Measurements from ENCODE around the gene SLC9A7.

The SLC9A7 gene

DNA sequence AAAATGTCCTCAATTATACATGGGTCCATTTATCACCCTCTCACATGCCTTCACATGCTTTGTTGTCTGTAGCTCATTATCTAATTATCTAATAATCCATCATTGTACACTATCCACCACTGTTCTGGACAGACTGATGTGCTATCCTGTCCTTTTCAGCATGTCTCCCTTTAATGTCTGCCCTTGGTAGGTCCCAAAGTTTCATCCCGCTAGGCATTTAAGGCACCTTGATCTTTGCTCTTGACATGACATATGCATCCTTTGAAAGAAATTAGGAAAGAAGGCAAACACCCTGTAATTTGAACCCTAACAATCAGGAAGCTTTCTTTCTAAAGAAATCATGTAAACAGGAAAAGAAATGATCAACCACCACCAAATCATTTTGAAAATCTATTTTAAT is 179.7 kb downstream of the SLC9A7 start:
- Histone ChIP-seq H3K4me1 (ENCODE audit: low read length) (no peaks in the 10 kb centered on the region), H3K9me2 (replicated peaks; ENCODE audit: insufficient read depth, low read length) (no peaks in the 10 kb centered on the region), H3K4me2 (ENCODE audit: low read depth, low read length) (no peak overlapping the region), H2AFZ (ENCODE audit: low read length) (no peak overlapping the region), H3K36me3 (replicated peaks; ENCODE audit: insufficient read depth, low read length) (no peaks in the 10 kb centered on the region), H3K27me3 (replicated peaks; ENCODE audit: insufficient read depth, low read length) (no peaks in the 10 kb centered on the region), H3F3A (ENCODE audit: insufficient read depth, low read length) (no peaks in the 10 kb centered on the region), H3K9me3 (replicated peaks; ENCODE audit: insufficient read depth, low read length) (no peaks in the 10 kb centered on the region), H4K20me1 (ENCODE audit: insufficient read depth, low read length) (no peaks in the 10 kb centered on the region), H3K27ac (ENCODE audit: low read length) (no peak overlapping the region), H3K9ac (ENCODE audit: low read length) (no peak overlapping the region), H3K4me3 (ENCODE audit: low read length) (no peak overlapping the region), H3K79me2 (ENCODE audit: low read length) (peaks cover 12% of the 10 kb centered on the region)
- no peak for DNase-seq
- TF ChIP-seq, protein P1, sequence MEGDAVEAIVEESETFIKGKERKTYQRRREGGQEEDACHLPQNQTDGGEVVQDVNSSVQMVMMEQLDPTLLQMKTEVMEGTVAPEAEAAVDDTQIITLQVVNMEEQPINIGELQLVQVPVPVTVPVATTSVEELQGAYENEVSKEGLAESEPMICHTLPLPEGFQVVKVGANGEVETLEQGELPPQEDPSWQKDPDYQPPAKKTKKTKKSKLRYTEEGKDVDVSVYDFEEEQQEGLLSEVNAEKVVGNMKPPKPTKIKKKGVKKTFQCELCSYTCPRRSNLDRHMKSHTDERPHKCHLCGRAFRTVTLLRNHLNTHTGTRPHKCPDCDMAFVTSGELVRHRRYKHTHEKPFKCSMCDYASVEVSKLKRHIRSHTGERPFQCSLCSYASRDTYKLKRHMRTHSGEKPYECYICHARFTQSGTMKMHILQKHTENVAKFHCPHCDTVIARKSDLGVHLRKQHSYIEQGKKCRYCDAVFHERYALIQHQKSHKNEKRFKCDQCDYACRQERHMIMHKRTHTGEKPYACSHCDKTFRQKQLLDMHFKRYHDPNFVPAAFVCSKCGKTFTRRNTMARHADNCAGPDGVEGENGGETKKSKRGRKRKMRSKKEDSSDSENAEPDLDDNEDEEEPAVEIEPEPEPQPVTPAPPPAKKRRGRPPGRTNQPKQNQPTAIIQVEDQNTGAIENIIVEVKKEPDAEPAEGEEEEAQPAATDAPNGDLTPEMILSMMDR (IDR thresholded peaks at IDR 0.05; ENCODE audit: low read length): no peak
- no peak for TF ChIP-seq EZH2phosphoT487 (IDR thresholded peaks at IDR 0.05; ENCODE audit: low read length)
- TF ChIP-seq EZH2 (optimal IDR thresholded peaks at IDR 0.05; ENCODE audit: low read depth, low read length): no peak

DNA sequence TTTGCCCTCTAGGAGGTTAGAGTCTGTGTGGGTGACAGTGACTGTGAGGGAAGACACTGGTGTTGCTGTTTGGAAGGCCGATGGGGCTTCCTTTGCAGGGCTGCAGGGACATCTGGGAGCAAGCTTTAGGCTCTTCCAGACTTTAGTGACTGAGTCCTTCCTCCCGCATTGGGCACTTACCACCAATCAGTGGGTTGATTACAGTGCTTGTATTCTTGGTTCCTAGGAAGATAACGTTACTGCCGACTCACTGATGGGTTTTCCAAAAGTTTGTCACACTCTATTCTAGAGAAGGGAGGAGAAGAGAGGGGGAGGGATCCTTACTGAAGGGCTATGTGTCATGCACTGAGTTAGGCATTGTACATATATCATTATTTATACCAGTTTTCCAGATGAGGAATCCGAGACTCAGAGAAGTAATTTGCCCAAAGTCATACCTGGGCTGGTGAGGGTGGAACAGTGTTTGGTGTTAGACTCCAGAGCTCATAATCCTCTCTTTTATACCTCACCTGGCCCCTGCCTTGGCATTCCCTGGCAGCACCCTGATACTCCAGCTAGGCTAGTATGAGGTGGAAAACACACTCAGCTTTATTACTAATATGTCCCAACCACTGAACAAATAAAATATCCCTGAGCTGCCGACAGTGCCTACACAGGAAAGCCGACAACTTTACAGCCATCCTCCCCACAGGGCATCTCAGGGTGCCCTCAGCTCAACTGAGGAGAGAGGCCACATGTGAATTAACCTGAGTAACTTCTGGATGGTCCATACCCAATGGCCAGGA is 181.5 kb downstream of the SLC9A7 start:
- H3F3A ChIP-seq (ENCODE audit: insufficient read depth, low read length): peaks cover 10% of the 10 kb centered on the region
- H3K9me3 ChIP-seq (replicated peaks; ENCODE audit: insufficient read depth, low read length): no peaks in the 10 kb centered on the region
- H3K4me3 ChIP-seq (ENCODE audit: low read length): no peak overlapping the region
- H3K36me3 ChIP-seq (replicated peaks; ENCODE audit: insufficient read depth, low read length): no peaks in the 10 kb centered on the region
- no peak overlapping the region for H3K27ac ChIP-seq (ENCODE audit: low read length)
- no peak for TF ChIP-seq EZH2phosphoT487 (IDR thresholded peaks at IDR 0.05; ENCODE audit: low read length)
- TF ChIP-seq EZH2 (optimal IDR thresholded peaks at IDR 0.05; ENCODE audit: low read depth, low read length): no peak
- TF ChIP-seq, protein P1 (IDR thresholded peaks at IDR 0.05; ENCODE audit: low read length): no peak
- H3K27me3 ChIP-seq (replicated peaks; ENCODE audit: insufficient read depth, low read length): no peaks in the 10 kb centered on the region
- peaks cover 12% of the 10 kb centered on the region for H3K79me2 ChIP-seq (ENCODE audit: low read length)
- no peak overlapping the region for H3K4me2 ChIP-seq (ENCODE audit: low read depth, low read length)
- H3K9ac ChIP-seq (ENCODE audit: low read length): no peak overlapping the region
- H3K4me1 ChIP-seq (ENCODE audit: low read length): peaks cover under 1% of the 10 kb centered on the region
- H4K20me1 ChIP-seq (ENCODE audit: insufficient read depth, low read length): no peaks in the 10 kb centered on the region
- H2AFZ ChIP-seq (ENCODE audit: low read length): no peak overlapping the region
- no peak for DNase-seq
- no peaks in the 10 kb centered on the region for H3K9me2 ChIP-seq (replicated peaks; ENCODE audit: insufficient read depth, low read length)

DNA sequence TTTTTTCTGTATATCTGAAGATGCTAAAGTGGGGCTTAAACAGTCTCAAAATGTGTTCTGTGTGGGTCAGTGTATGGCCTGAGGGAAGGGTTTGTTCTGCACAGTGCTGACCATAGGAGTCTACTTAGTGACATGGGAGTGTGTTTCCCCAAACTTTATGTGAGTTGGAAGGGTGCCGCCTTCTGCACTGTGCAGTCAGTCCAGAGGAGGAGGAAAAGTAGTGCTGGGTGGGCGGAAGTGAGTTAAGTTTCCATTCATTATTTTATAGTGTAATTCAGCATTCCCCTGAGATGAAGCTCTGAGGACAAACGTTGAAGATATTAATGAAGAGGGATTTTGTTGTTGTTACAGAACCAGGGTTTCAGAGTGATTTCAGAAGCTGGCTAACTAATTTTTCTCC is 182.5 kb downstream of the SLC9A7 start:
- Histone ChIP-seq H3K79me2 (ENCODE audit: low read length) (peaks cover 12% of the 10 kb centered on the region; the same call in 1 of the 2 replicates), H3K4me3 (ENCODE audit: low read length) (no peak overlapping the region), H3K4me1 (ENCODE audit: low read length) (peaks cover 10% of the 10 kb centered on the region), H3F3A (ENCODE audit: insufficient read depth, low read length) (peaks cover 18% of the 10 kb centered on the region), H3K9me3 (replicated peaks; ENCODE audit: insufficient read depth, low read length) (no peaks in the 10 kb centered on the region), H3K27ac (ENCODE audit: low read length) (no peak overlapping the region), H3K4me2 (ENCODE audit: low read depth, low read length) (no peak overlapping the region), H3K36me3 (replicated peaks; ENCODE audit: insufficient read depth, low read length) (no peaks in the 10 kb centered on the region), H3K9ac (ENCODE audit: low read length) (no peak overlapping the region), H3K27me3 (replicated peaks; ENCODE audit: insufficient read depth, low read length) (no peaks in the 10 kb centered on the region), H4K20me1 (ENCODE audit: insufficient read depth, low read length) (no peaks in the 10 kb centered on the region), H2AFZ (ENCODE audit: low read length) (no peak overlapping the region), H3K9me2 (replicated peaks; ENCODE audit: insufficient read depth, low read length) (no peaks in the 10 kb centered on the region)
- DNase-seq: no peak
- no peak for TF ChIP-seq EZH2phosphoT487 (IDR thresholded peaks at IDR 0.05; ENCODE audit: low read length)
- TF ChIP-seq EZH2 (optimal IDR thresholded peaks at IDR 0.05; ENCODE audit: low read depth, low read length): no peak
- TF ChIP-seq, protein P1 (IDR thresholded peaks at IDR 0.05; ENCODE audit: low read length): no peak

All from MM.1S (cell line).